ENCODE data around the gene OR2T29.
"Not testable (repeated sequence)": the region's sequence is repeated elsewhere in the genome, so short reads cannot be mapped to it uniquely, and the experiment has no call there.

OR2T29 gene

GRCh38 chr1:248507773-248508172 is 54.8 kb downstream of the OR2T29 start, which contains the start of gene OR2G6:
Gene OR2G6 (plus strand): TSS chr1:248508073. CDS start chr1:248521647, 13,574 bp downstream.
- DNase-seq = not testable (repeated sequence)

Measured in activated naive CD4-positive, alpha-beta T cell (primary cell).